Neural cell (in vitro differentiated cells): ENCODE data around the gene STAC. TPM values are rescaled to one million over a fixed set of nuclear protein-coding genes. Genes with fewer than 3 reads are reported as not detected.
"Not testable (repeated sequence)": the region's sequence is repeated elsewhere in the genome, so short reads cannot be mapped to it uniquely, and the experiment has no call there.

Experiments used
- H2AFZ ChIP-seq: fragments of 200-600, 300-800 bp; sonication (generic), shearing (Covaris generic); 2 replicates; pipeline ENCODE4 v1.6.0; 2014; ENCODE audit warnings: low read depth, mild to moderate bottlenecking, antibody characterized with exemption, low read length, moderate library complexity
- H3F3A ChIP-seq: fragments of 200-600 bp; shearing (Covaris generic); 2 replicates; pipeline ENCODE4 v1.6.1; 2016; ENCODE audit warnings: mild to moderate bottlenecking, moderate library complexity, mixed read lengths, antibody characterized with exemption, low read length; ENCODE audit not compliant: insufficient read depth, poor library complexity, severe bottlenecking
- H3K27ac ChIP-seq: fragments of 200-600, 300-800 bp; sonication (generic), shearing (Covaris generic); 2 replicates; pipeline ENCODE4 v1.5.1; 2014; ENCODE audit warnings: mild to moderate bottlenecking, low read length, moderate library complexity
- H3K27me3 ChIP-seq: fragments of 300-800, 200-600 bp; sonication (generic), shearing (Covaris generic); 2 replicates; pipeline ENCODE4 v1.6.0; 2014; ENCODE audit warnings: mild to moderate bottlenecking, low read depth, low read length, moderate library complexity; ENCODE audit not compliant: insufficient read depth
- H3K36me3 ChIP-seq: fragments of 300-800, 200-600 bp; sonication (generic), shearing (Covaris generic); 2 replicates; pipeline ENCODE4 v1.5.1; 2014; ENCODE audit warnings: mild to moderate bottlenecking, antibody characterized with exemption, low read length, moderate library complexity; ENCODE audit not compliant: insufficient read depth
- H3K4me2 ChIP-seq: fragments of 300-800, 200-600 bp; sonication (generic), shearing (Covaris generic); 2 replicates; pipeline ENCODE4 v1.6.0; 2014; ENCODE audit warnings: mild to moderate bottlenecking, low read length
- H3K4me3 ChIP-seq: fragments of 300-800, 200-600 bp; sonication (generic), shearing (Covaris generic); 2 replicates; pipeline ENCODE4 v1.5.1; 2014; ENCODE audit warnings: mild to moderate bottlenecking, low read length, moderate library complexity
- H3K79me2 ChIP-seq: fragments of 200-600 bp; shearing (Covaris generic); replicated peaks from 2 replicates; pipeline ENCODE4 v1.6.0; 2014; ENCODE audit warnings: mild to moderate bottlenecking, low read length, moderate library complexity; ENCODE audit not compliant: insufficient read depth
- H3K9ac ChIP-seq: fragments of 300-800, 200-600 bp; sonication (generic), shearing (Covaris generic); 2 replicates; pipeline ENCODE4 v1.6.1; 2016; ENCODE audit warnings: mild to moderate bottlenecking, low read length, mixed read lengths
- H3K9me2 ChIP-seq: fragments of 200-600 bp; shearing (Covaris generic); 2 replicates; pipeline ENCODE4 v1.6.1; 2016; ENCODE audit warnings: mild to moderate bottlenecking, low read length, mixed read lengths; ENCODE audit not compliant: insufficient read depth
- H3K9me3 ChIP-seq: fragments of 200-600, 300-800 bp; sonication (generic), shearing (Covaris generic); 2 replicates; pipeline ENCODE4 v1.6.1; 2016; ENCODE audit warnings: mild to moderate bottlenecking, mixed run types, low read length, moderate library complexity, mixed read lengths
- H4K20me1 ChIP-seq: fragments of 200-600 bp; shearing (Covaris generic); 2 replicates; pipeline ENCODE4 v1.6.1; 2016; ENCODE audit warnings: mild to moderate bottlenecking, mixed run types; ENCODE audit not compliant: insufficient read depth
- CTCF ChIP-seq: fragments of 450-650 bp; IDR thresholded peaks from 2 replicates; pipeline ENCODE4 v1.5.1; 2014; ENCODE audit warnings: antibody characterized with exemption, mild to moderate bottlenecking, moderate library complexity; ENCODE audit not compliant: poor library complexity, severe bottlenecking
- EP300 ChIP-seq: fragments of 450-650 bp; conservative IDR thresholded peaks from 2 replicates; pipeline ENCODE4 v1.6.1; 2014; ENCODE audit warnings: antibody characterized with exemption, mild to moderate bottlenecking, moderate library complexity; ENCODE audit not compliant: poor library complexity, severe bottlenecking
- EZH2 ChIP-seq: fragments of 200-600, 300-800 bp; shearing (Covaris generic), sonication (generic); IDR thresholded peaks from 2 replicates; pipeline ENCODE4 v1.6.1; 2014; ENCODE audit warnings: antibody characterized with exemption, low read length, borderline replicate concordance, mild to moderate bottlenecking; ENCODE audit not compliant: insufficient read depth, poor library complexity, severe bottlenecking
- MXI1 ChIP-seq: fragments of 450-650 bp; conservative IDR thresholded peaks from 2 replicates; pipeline ENCODE4 v1.6.1; 2014; ENCODE audit warnings: antibody characterized with exemption, mild to moderate bottlenecking; ENCODE audit not compliant: poor library complexity, severe bottlenecking
- POLR2AphosphoS5 ChIP-seq: IDR thresholded peaks from 2 replicates; pipeline ENCODE4 v1.6.1; 2012
- RAD21 ChIP-seq: fragments of 450-650 bp; conservative IDR thresholded peaks from 2 replicates; pipeline ENCODE4 v1.6.1; 2014; ENCODE audit warnings: antibody characterized with exemption, mild to moderate bottlenecking, moderate library complexity
- REST ChIP-seq: IDR thresholded peaks from 2 replicates; pipeline ENCODE4 v1.6.1; 2012; ENCODE audit warnings: borderline replicate concordance
- SMC3 ChIP-seq: fragments of 450-650 bp; conservative IDR thresholded peaks from 2 replicates; pipeline ENCODE4 v1.6.1; 2014; ENCODE audit warnings: antibody characterized with exemption, mild to moderate bottlenecking, moderate library complexity; ENCODE audit not compliant: poor library complexity
- TAF1 ChIP-seq: IDR thresholded peaks from 2 replicates; pipeline ENCODE4 v1.6.1; 2012; ENCODE audit warnings: low read depth
- polyA plus RNA-seq: library from polyadenylated mRNA; depleted of rRNA; stranded (reverse); fragments of >200 nt; gene quantifications from 2 replicates; pipeline ENCODE4 v1.2.3, GENCODE V29; 2014

The STAC gene
- polyA plus RNA-seq, 1 donor from 2014 or later, result 4.5 TPM

GRCh38 chr3:36575241-36575640 lies 194.9 kb downstream of the STAC start:
- H3K27me3 ChIP-seq, result no peaks in the 10 kb centered on the region
- H3K9me2 ChIP-seq, result no peaks in the 10 kb centered on the region
- H3K27ac ChIP-seq, result no peak overlapping the region
- no peaks in the 10 kb centered on the region for H3F3A ChIP-seq
- H3K4me2 ChIP-seq, result no peak overlapping the region
- H3K9me3 ChIP-seq, result no peaks in the 10 kb centered on the region
- no peaks in the 10 kb centered on the region for H3K79me2 ChIP-seq
- no peaks in the 10 kb centered on the region for H4K20me1 ChIP-seq
- H3K9ac ChIP-seq, result no peak overlapping the region
- H3K36me3 ChIP-seq, result no peaks in the 10 kb centered on the region
- TF ChIP-seq RAD21 (no peak), REST (no peak), CTCF (no peak), POLR2AphosphoS5 (no peak), MXI1 (no peak), SMC3 (no peak), EP300 (no peak), TAF1 (no peak), EZH2 (no peak)
- H2AFZ ChIP-seq, result no peak overlapping the region
- H3K4me3 ChIP-seq, result no peak overlapping the region

- H3K4me3 ChIP-seq, H3K36me3 ChIP-seq, H3K79me2 ChIP-seq, H3K27ac ChIP-seq, H4K20me1 ChIP-seq, H3K9ac ChIP-seq, H3F3A ChIP-seq, H3K9me2 ChIP-seq, H3K9me3 ChIP-seq, H3K4me2 ChIP-seq, H2AFZ ChIP-seq, H3K27me3 ChIP-seq: not testable (repeated sequence)
Observed at GRCh38 chr3:36578418-36578817, 198.1 kb downstream of the STAC start.

- TF ChIP-seq CTCF (no peak), RAD21 (no peak), REST (no peak), TAF1 (no peak), EZH2 (no peak), MXI1 (no peak), POLR2AphosphoS5 (no peak), SMC3 (no peak), EP300 (no peak)
- H3K9me2 ChIP-seq, result no peaks in the 10 kb centered on the region
- H3K27me3 ChIP-seq, result no peaks in the 10 kb centered on the region
- H3K4me3 ChIP-seq, result no peak overlapping the region
- H4K20me1 ChIP-seq, result no peaks in the 10 kb centered on the region
- H2AFZ ChIP-seq, result no peak overlapping the region
- no peak overlapping the region for H3K4me2 ChIP-seq
- no peak overlapping the region for H3K27ac ChIP-seq
- H3K79me2 ChIP-seq, result no peaks in the 10 kb centered on the region
- no peak overlapping the region for H3K9ac ChIP-seq
- H3F3A ChIP-seq, result no peaks in the 10 kb centered on the region
- H3K9me3 ChIP-seq, result no peaks in the 10 kb centered on the region
- H3K36me3 ChIP-seq, result no peaks in the 10 kb centered on the region
Observed at GRCh38 chr3:36579746-36580145, 199.4 kb downstream of the STAC start.
